Measurements from ENCODE around the gene PCID2.

DNA sequence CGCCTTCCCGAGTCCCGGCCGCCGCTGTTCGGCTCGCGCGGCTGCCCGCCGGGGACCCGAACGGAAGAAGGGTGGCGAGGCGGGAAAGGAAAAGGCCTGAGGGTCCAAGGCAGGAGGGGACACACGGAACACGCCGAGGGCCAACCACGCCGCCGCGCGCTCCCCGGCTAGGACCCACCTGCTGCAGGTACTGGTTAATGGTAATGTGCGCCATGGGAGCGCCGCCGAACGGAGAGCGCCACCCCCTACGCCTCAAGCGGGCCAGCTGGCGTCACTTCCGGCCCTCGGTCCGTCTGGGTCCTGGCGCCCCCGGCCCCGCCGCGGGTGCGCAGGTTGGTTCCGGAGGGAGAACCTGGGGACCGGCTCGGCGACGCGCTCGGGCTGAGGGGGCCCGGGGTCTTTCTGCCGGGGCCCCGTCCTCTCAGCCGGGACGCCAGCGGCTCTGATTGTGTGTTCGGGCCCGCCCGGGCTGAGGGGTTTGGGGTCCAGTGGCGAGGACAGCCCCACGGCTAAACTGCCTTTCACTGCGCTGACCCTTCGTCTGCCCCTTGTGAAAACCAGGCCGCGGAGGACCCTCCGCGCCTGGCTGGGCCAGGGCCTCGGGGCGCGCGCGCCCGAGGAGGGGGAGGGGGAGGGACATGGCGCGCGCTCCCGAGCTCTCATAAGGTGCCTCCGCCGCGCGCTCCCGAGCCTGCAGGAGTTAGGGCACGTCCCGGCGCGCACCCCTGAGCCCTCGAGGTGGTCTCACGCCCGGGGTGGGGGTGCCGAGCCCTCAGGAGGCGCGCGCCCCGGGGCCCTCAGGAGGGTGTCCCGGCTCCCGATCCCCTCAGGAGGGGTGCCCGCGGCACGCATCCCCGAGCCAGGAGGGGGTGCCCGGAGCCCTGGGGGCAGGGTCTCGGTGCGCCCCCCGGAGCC, at the start of gene PCID2:
- TF ChIP-seq, protein P1, sequence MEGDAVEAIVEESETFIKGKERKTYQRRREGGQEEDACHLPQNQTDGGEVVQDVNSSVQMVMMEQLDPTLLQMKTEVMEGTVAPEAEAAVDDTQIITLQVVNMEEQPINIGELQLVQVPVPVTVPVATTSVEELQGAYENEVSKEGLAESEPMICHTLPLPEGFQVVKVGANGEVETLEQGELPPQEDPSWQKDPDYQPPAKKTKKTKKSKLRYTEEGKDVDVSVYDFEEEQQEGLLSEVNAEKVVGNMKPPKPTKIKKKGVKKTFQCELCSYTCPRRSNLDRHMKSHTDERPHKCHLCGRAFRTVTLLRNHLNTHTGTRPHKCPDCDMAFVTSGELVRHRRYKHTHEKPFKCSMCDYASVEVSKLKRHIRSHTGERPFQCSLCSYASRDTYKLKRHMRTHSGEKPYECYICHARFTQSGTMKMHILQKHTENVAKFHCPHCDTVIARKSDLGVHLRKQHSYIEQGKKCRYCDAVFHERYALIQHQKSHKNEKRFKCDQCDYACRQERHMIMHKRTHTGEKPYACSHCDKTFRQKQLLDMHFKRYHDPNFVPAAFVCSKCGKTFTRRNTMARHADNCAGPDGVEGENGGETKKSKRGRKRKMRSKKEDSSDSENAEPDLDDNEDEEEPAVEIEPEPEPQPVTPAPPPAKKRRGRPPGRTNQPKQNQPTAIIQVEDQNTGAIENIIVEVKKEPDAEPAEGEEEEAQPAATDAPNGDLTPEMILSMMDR (IDR thresholded peaks at IDR 0.05), result no peak
- no peak for TF ChIP-seq EZH2 (IDR thresholded peaks at IDR 0.05; ENCODE audit: borderline replicate concordance, insufficient read depth, low read depth, low read length, poor library complexity, severe bottlenecking)
